Measurements from ENCODE around the gene TRIM31. TPM values are rescaled to one million over a fixed set of nuclear protein-coding genes. Genes with fewer than 3 reads are reported as not detected.
A peak's percentile ranks its signal among the peaks of the same experiment; 100 is the strongest.

Gene TRIM31
- total RNA-seq, 1 donor from 2014 or later, result not detected

GRCh38 chr6:30100585-30101443 lies 12.1 kb downstream of the TRIM31 start:
- DNase-seq (ENCODE audit: low read depth, low spot score), result no peak

GRCh38 chr6:30100154-30100553 lies 12.7 kb downstream of the TRIM31 start:
- Mint-ChIP-seq H3K4me3 (no peak overlapping the region), H3K36me3 (ENCODE audit: low read depth) (no peaks in the 10 kb centered on the region), H3K4me1 (peaks cover 38% of the 10 kb centered on the region), H3K9me3 (no peaks in the 10 kb centered on the region), H3K27me3 (ENCODE audit: low read depth) (peaks cover 99% of the 10 kb centered on the region), H3K27ac (ENCODE audit: unreplicated experiment) (no peak overlapping the region)
- DNase-seq (ENCODE audit: low read depth, low spot score), result no peak
- TF ChIP-seq CTCF (conservative IDR thresholded peaks at IDR 0.05), result no peak

More at GRCh38 chr6:30100585-30101443, 12.1 kb downstream of the TRIM31 start:
- H3K27me3 Mint-ChIP-seq (ENCODE audit: low read depth), result peaks cover 97% of the 10 kb centered on the region
- peak overlapping the region; percentile 84 for H3K4me3 Mint-ChIP-seq
- peaks cover 34% of the 10 kb centered on the region for H3K4me1 Mint-ChIP-seq
- H3K9me3 Mint-ChIP-seq, result no peaks in the 10 kb centered on the region
- no peaks in the 10 kb centered on the region for H3K36me3 Mint-ChIP-seq (ENCODE audit: low read depth)
- no peak overlapping the region for H3K27ac Mint-ChIP-seq (ENCODE audit: unreplicated experiment)
- no peak for TF ChIP-seq CTCF (conservative IDR thresholded peaks at IDR 0.05)

GRCh38 chr6:30097902-30098768 lies 14.8 kb downstream of the TRIM31 start:
- Mint-ChIP-seq H3K27ac (ENCODE audit: unreplicated experiment) (no peak overlapping the region), H3K9me3 (no peaks in the 10 kb centered on the region), H3K4me1 (peaks cover 33% of the 10 kb centered on the region), H3K27me3 (ENCODE audit: low read depth) (peaks cover 99% of the 10 kb centered on the region), H3K4me3 (peak overlapping the region; percentile 16), H3K36me3 (ENCODE audit: low read depth) (no peaks in the 10 kb centered on the region)
- no peak for DNase-seq (ENCODE audit: low read depth, low spot score)
- no peak for TF ChIP-seq CTCF (conservative IDR thresholded peaks at IDR 0.05)

GRCh38 chr6:30096829-30097228 lies 16.1 kb downstream of the TRIM31 start:
- no peak for DNase-seq (ENCODE audit: low read depth, low spot score)
- Mint-ChIP-seq H3K27me3 (ENCODE audit: low read depth) (peaks cover 99% of the 10 kb centered on the region), H3K36me3 (ENCODE audit: low read depth) (no peaks in the 10 kb centered on the region), H3K4me3 (no peak overlapping the region), H3K4me1 (peaks cover 24% of the 10 kb centered on the region), H3K27ac (ENCODE audit: unreplicated experiment) (no peak overlapping the region), H3K9me3 (no peaks in the 10 kb centered on the region)
- TF ChIP-seq CTCF (conservative IDR thresholded peaks at IDR 0.05), result no peak

GRCh38 chr6:30093951-30094661 lies 18.8 kb downstream of the TRIM31 start:
- no peak for DNase-seq (ENCODE audit: low read depth, low spot score)
- no peak overlapping the region for H3K27ac Mint-ChIP-seq (ENCODE audit: unreplicated experiment)
- H3K9me3 Mint-ChIP-seq, result no peaks in the 10 kb centered on the region
- H3K4me3 Mint-ChIP-seq, result no peak overlapping the region
- peaks cover 99% of the 10 kb centered on the region for H3K27me3 Mint-ChIP-seq (ENCODE audit: low read depth)
- TF ChIP-seq CTCF (conservative IDR thresholded peaks at IDR 0.05), result no peak
- no peaks in the 10 kb centered on the region for H3K36me3 Mint-ChIP-seq (ENCODE audit: low read depth)
- H3K4me1 Mint-ChIP-seq, result peaks cover 6% of the 10 kb centered on the region

Measured in neural crest cell (in vitro differentiated cells).